Duodenal mucosa (tissue), 2 donors: ENCODE data around the gene ASCL5.

Experiments
- H3K27ac ChIP-seq: one replicate; pipeline ENCODE4 v1.7.0; 2013; ENCODE audit warnings: low read depth, low read length
- H3K27me3 ChIP-seq, 2 donors: one replicate each; pipeline ENCODE4 v1.7.0; 2013; ENCODE audit warnings: low read length in 2 of 2, control low read depth in 1 of 2; ENCODE audit not compliant: insufficient read depth in 2 of 2, control insufficient read depth in 1 of 2
- H3K36me3 ChIP-seq, 2 donors: one replicate each; pipeline ENCODE4 v1.7.0; 2013; ENCODE audit warnings: low read length in 2 of 2, control low read depth in 1 of 2; ENCODE audit not compliant: insufficient read depth in 2 of 2, control insufficient read depth in 1 of 2
- H3K4me1 ChIP-seq, 2 donors: one replicate each; pipeline ENCODE4 v1.7.0; 2013; ENCODE audit warnings: low read length in 2 of 2, control low read depth in 1 of 2; ENCODE audit not compliant: insufficient read depth in 2 of 2, control insufficient read depth in 1 of 2
- H3K4me3 ChIP-seq, 2 donors: one replicate each; pipeline ENCODE4 v1.7.0; 2013; ENCODE audit warnings: low read length in 2 of 2, low read depth in 1 of 2
- H3K9ac ChIP-seq, 2 donors: one replicate each; pipeline ENCODE4 v1.7.0; 2013; ENCODE audit warnings: low read length in 2 of 2, low read depth in 1 of 2
- H3K9me3 ChIP-seq, 2 donors: one replicate each; pipeline ENCODE4 v1.7.0; 2013; ENCODE audit warnings: low read length in 2 of 2, control low read depth in 1 of 2; ENCODE audit not compliant: control insufficient read depth in 1 of 2

ASCL5 gene

GRCh38 chr1:201074018-201074417, 53.0 kb downstream of the ASCL5 start:
- Histone ChIP-seq H3K9ac (no peak overlapping the region), H3K27ac (no peak overlapping the region), H3K4me3 (no peak overlapping the region), H3K4me1 (no peaks in the 10 kb centered on the region), H3K9me3 (no peaks in the 10 kb centered on the region), H3K27me3 (no peaks in the 10 kb centered on the region), H3K36me3 (no peaks in the 10 kb centered on the region)

GRCh38 chr1:201072922-201073321, 54.1 kb downstream of the ASCL5 start:
- Histone ChIP-seq H3K4me3 (no peak overlapping the region), H3K36me3 (no peaks in the 10 kb centered on the region), H3K9me3 (no peaks in the 10 kb centered on the region), H3K9ac (no peak overlapping the region), H3K27ac (no peak overlapping the region), H3K4me1 (no peaks in the 10 kb centered on the region), H3K27me3 (no peaks in the 10 kb centered on the region)

GRCh38 chr1:201072149-201072548, 54.8 kb downstream of the ASCL5 start:
- Histone ChIP-seq H3K9me3 (no peaks in the 10 kb centered on the region), H3K4me1 (no peaks in the 10 kb centered on the region), H3K9ac (no peak overlapping the region), H3K27ac (no peak overlapping the region), H3K4me3 (no peak overlapping the region), H3K27me3 (no peaks in the 10 kb centered on the region), H3K36me3 (no peaks in the 10 kb centered on the region)

GRCh38 chr1:201069636-201070035, 57.3 kb downstream of the ASCL5 start:
- Histone ChIP-seq H3K27me3 (no peaks in the 10 kb centered on the region), H3K9ac (no peak overlapping the region), H3K27ac (no peak overlapping the region), H3K9me3 (no peaks in the 10 kb centered on the region), H3K36me3 (no peaks in the 10 kb centered on the region), H3K4me3 (no peak overlapping the region), H3K4me1 (no peaks in the 10 kb centered on the region)

GRCh38 chr1:201068976-201069375, 58.0 kb downstream of the ASCL5 start:
- H3K9ac ChIP-seq, result no peak overlapping the region

GRCh38 chr1:201066986-201067385, 60.0 kb downstream of the ASCL5 start:
- Histone ChIP-seq H3K4me3 (no peak overlapping the region), H3K4me1 (no peaks in the 10 kb centered on the region), H3K9ac (no peak overlapping the region), H3K27ac (no peak overlapping the region), H3K27me3 (no peaks in the 10 kb centered on the region), H3K9me3 (no peaks in the 10 kb centered on the region), H3K36me3 (no peaks in the 10 kb centered on the region)

More at GRCh38 chr1:201068976-201069375, 58.0 kb downstream of the ASCL5 start:
- H3K36me3 ChIP-seq, result no peaks in the 10 kb centered on the region
- no peaks in the 10 kb centered on the region for H3K27me3 ChIP-seq
- H3K4me1 ChIP-seq, result no peaks in the 10 kb centered on the region
- H3K27ac ChIP-seq, result no peak overlapping the region
- H3K9me3 ChIP-seq, result no peaks in the 10 kb centered on the region
- H3K4me3 ChIP-seq, result no peak overlapping the region

- Histone ChIP-seq H3K27ac (no peak overlapping the region), H3K27me3 (no peaks in the 10 kb centered on the region), H3K36me3 (no peaks in the 10 kb centered on the region), H3K9me3 (no peaks in the 10 kb centered on the region), H3K9ac (no peak overlapping the region), H3K4me3 (no peak overlapping the region), H3K4me1 (no peaks in the 10 kb centered on the region)
Observed at GRCh38 chr1:201065686-201066085, 61.3 kb downstream of the ASCL5 start.

- H3K9me3 ChIP-seq, result no peaks in the 10 kb centered on the region
- H3K27me3 ChIP-seq, result no peaks in the 10 kb centered on the region
- H3K4me3 ChIP-seq, result no peak overlapping the region
- no peaks in the 10 kb centered on the region for H3K36me3 ChIP-seq
- H3K4me1 ChIP-seq, result no peaks in the 10 kb centered on the region
- no peak overlapping the region for H3K27ac ChIP-seq
- H3K9ac ChIP-seq, result no peak overlapping the region
Observed at GRCh38 chr1:201064806-201065205, 62.2 kb downstream of the ASCL5 start.
